SK-N-SH treated with all-trans-retinoic acid at 6 μM for 48 hours (cell line): ENCODE results near the gene CIT.

Source experiments
- CSRNP3 ChIP-seq: fragments of 250-450 bp; sonication (Bioruptor Pico); IDR thresholded peaks from 2 replicates; pipeline ENCODE4 v1.5.1; 2021; ENCODE audit warnings: mild to moderate bottlenecking, moderate library complexity
- ESRRG ChIP-seq: fragments of 250-450 bp; sonication (Bioruptor Pico); IDR thresholded peaks from 2 replicates; pipeline ENCODE4 v1.6.1; 2021; ENCODE audit warnings: mild to moderate bottlenecking
- GLIS3 ChIP-seq: fragments of 250-450 bp; sonication (Bioruptor Pico); IDR thresholded peaks from 2 replicates; pipeline ENCODE4 v1.5.0; 2020; ENCODE audit warnings: mild to moderate bottlenecking, moderate library complexity
- PATZ1 ChIP-seq: fragments of 250-450 bp; sonication (Bioruptor Pico); IDR thresholded peaks from 2 replicates; pipeline ENCODE4 v1.8.0; 2020; ENCODE audit warnings: mild to moderate bottlenecking, moderate library complexity, borderline replicate concordance
- PPARA ChIP-seq: fragments of 250-450 bp; sonication (Bioruptor Pico); IDR thresholded peaks from 2 replicates; pipeline ENCODE4 v1.5.0; 2020; ENCODE audit warnings: mild to moderate bottlenecking, borderline replicate concordance
- RARB ChIP-seq: fragments of 250-450 bp; sonication (Bioruptor Pico); IDR thresholded peaks from 2 replicates; pipeline ENCODE4 v1.8.0; 2021; ENCODE audit warnings: mild to moderate bottlenecking, moderate library complexity
- SNAI2 ChIP-seq: fragments of 250-450 bp; sonication (Bioruptor Pico); IDR thresholded peaks from 2 replicates; pipeline ENCODE4 v1.5.0; 2020; ENCODE audit warnings: mild to moderate bottlenecking, moderate library complexity
- TSHZ2 ChIP-seq: fragments of 250-450 bp; sonication (Bioruptor Pico); IDR thresholded peaks from 2 replicates; pipeline ENCODE4 v1.5.0; 2020; ENCODE audit warnings: mild to moderate bottlenecking, moderate library complexity
- ZC3H10 ChIP-seq: fragments of 250-450 bp; sonication (Bioruptor Pico); IDR thresholded peaks from 2 replicates; pipeline ENCODE4 v1.5.1; 2021; ENCODE audit warnings: mild to moderate bottlenecking, moderate library complexity
- ZFP3 ChIP-seq: fragments of 250-450 bp; sonication (Bioruptor Pico); IDR thresholded peaks from 2 replicates; pipeline ENCODE4 v1.5.0; 2020; ENCODE audit warnings: mild to moderate bottlenecking, moderate library complexity
- ZNF70 ChIP-seq: fragments of 450-650 bp; formaldehyde crosslinking; IDR thresholded peaks from 2 replicates; pipeline ENCODE4 v1.5.0; 2020; ENCODE audit warnings: mild to moderate bottlenecking, moderate library complexity
- ZNF8 ChIP-seq: fragments of 450-650 bp; formaldehyde crosslinking; IDR thresholded peaks from 2 replicates; pipeline ENCODE4 v1.5.0; 2020; ENCODE audit warnings: mild to moderate bottlenecking, moderate library complexity
- TF ChIP-seq, protein P1 (sequence below): fragments of 250-450 bp; sonication (Bioruptor Pico); IDR thresholded peaks from 2 replicates; pipeline ENCODE4 v1.5.1; 2020; ENCODE audit warnings: low read depth, mild to moderate bottlenecking, moderate library complexity

DNA sequence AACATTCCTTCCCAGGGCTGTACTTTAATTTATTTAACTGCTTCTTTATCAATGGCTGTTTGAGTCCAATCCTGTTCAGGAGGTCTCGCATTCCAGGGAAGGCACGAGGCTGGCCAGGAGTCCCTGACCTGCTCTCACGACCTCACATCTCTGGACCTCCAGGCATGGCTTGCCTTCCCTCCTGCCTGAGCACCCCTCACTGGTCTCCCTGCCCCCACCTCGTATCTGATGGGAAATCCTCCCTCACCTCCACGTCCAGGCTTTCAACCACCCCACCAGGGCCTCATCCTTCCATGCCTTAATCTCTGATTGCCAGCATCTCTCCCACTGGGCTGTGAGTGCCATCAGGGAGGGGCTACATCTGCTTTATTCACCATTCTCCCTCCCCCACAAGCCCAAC, 180.2 kb downstream of the CIT start:
- TF ChIP-seq ZNF70 (no peak), SNAI2 (CRISPR knock-in tag) (no peak), TSHZ2 (CRISPR knock-in tag) (no peak), PATZ1 (CRISPR knock-in tag) (no peak), ZFP3 (CRISPR knock-in tag) (no peak), ZNF8 (CRISPR knock-in tag) (no peak), ESRRG (CRISPR knock-in tag) (no peak), GLIS3 (CRISPR knock-in tag) (no peak), PPARA (no peak), CSRNP3 (no peak), RARB (CRISPR knock-in tag) (no peak), ZC3H10 (CRISPR knock-in tag) (no peak)
- TF ChIP-seq, protein P1, sequence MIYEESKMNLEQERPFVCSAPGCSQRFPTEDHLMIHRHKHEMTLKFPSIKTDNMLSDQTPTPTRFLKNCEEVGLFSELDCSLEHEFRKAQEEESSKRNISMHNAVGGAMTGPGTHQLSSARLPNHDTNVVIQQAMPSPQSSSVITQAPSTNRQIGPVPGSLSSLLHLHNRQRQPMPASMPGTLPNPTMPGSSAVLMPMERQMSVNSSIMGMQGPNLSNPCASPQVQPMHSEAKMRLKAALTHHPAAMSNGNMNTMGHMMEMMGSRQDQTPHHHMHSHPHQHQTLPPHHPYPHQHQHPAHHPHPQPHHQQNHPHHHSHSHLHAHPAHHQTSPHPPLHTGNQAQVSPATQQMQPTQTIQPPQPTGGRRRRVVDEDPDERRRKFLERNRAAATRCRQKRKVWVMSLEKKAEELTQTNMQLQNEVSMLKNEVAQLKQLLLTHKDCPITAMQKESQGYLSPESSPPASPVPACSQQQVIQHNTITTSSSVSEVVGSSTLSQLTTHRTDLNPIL (CRISPR knock-in tag), result no peak
